ENCODE results near the gene SCAPER.

SCAPER gene

DNA sequence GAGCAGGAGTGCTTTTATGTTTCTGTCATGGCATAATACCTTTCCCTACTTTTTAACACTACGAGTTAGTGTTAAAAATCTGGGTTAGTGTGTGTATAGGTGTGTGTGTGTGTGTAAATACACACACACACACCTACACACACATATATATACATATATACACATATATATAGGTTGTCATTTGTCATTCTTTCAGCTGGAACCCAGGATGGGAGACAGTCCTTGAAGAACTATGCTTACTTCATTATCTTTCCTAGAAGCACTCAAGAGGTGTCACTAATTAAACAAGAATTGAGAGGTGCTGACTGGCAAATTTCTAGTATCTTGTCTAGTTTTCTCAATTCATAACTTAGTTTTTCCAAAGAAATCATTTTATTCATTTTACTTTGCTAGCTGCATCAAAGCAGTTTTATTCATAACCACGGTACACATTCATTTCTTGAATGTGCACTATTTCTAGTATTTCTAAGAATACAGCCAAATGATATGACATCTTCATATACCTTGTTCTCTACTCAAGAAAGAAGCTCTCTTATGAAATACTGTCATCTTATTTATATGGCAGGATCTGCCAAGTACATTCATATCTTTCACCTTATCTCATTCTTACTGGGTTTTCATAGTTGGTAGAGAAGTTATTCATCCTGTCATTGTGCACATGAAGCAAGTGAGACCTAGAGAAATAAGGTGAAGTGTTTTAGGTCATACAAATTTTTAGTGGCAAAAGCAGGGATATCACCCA, 522.0 kb downstream of the SCAPER start:
- TF ChIP-seq ZNF391 (tag by site-specific recombination; IDR thresholded peaks at IDR 0.05; ENCODE audit: borderline replicate concordance, low read depth) (no peak), ZNF221 (tag by site-specific recombination; IDR thresholded peaks at IDR 0.05; ENCODE audit: borderline replicate concordance) (no peak), ZNF654 (tag by site-specific recombination; IDR thresholded peaks at IDR 0.05; ENCODE audit: low read depth) (no peak), MYNN (tag by site-specific recombination; IDR thresholded peaks at IDR 0.05; ENCODE audit: borderline replicate concordance) (no peak), ZNF501 (tag by site-specific recombination; IDR thresholded peaks at IDR 0.05) (no peak)
- Histone ChIP-seq H3K4me1 (ENCODE audit: control insufficient read depth, insufficient read depth, low read length) (no peaks in the 10 kb centered on the region), H3K27ac (ENCODE audit: extremely low read depth, low read depth, low read length) (no peak overlapping the region), H3K9me3 (ENCODE audit: control insufficient read depth, insufficient read depth, low read depth, low read length) (no peaks in the 10 kb centered on the region), H3K4me3 (ENCODE audit: low read depth, low read length) (no peak overlapping the region), H3K36me3 (ENCODE audit: control insufficient read depth in 2 of 2, insufficient read depth in 1 of 2, low read length in 2 of 2) (no peaks in the 10 kb centered on the region)
- ChIA-PET POLR2A (no interaction called here), CTCF (no interaction called here)

DNA sequence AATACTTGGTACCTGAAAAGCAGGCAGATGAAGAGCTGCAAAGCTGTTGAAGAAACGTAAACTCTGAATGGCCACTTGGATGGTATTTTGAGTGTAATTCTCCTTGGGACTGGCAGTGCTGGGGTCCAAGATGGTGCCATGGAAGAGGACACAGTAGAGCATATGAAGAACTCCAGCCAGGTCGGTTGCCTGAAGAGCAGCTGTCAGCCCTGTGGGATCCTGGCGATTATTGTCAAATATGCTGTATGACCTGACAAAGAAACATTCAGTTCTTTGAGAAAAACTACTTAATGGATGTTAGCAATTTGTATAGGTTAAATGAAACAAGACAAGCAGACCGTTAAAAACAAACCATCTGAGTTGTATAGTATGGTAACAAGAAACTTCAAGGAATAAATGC, 523.8 kb downstream of the SCAPER start:
- CTCF ChIA-PET = no interaction called here
- Histone ChIP-seq H3K4me3 (ENCODE audit: low read depth, low read length) (no peak overlapping the region), H3K4me1 (ENCODE audit: control insufficient read depth, insufficient read depth, low read length) (peaks cover 4% of the 10 kb centered on the region; the same call in 1 of the 2 replicates), H3K27ac (ENCODE audit: extremely low read depth, low read depth, low read length) (no peak overlapping the region), H3K9me3 (ENCODE audit: control insufficient read depth, insufficient read depth, low read depth, low read length) (no peaks in the 10 kb centered on the region), H3K36me3 (ENCODE audit: control insufficient read depth in 2 of 2, insufficient read depth in 1 of 2, low read length in 2 of 2) (no peaks in the 10 kb centered on the region)
- no peak for TF ChIP-seq ZNF10 (tag by site-specific recombination; IDR thresholded peaks at IDR 0.05)
- TF ChIP-seq ZNF133 (tag by site-specific recombination; IDR thresholded peaks at IDR 0.05) = no peak
- TF ChIP-seq ZFP69B (tag by site-specific recombination; IDR thresholded peaks at IDR 0.05) = no peak
- TF ChIP-seq ZNF555 (tag by site-specific recombination; conservative IDR thresholded peaks at IDR 0.05) = no peak
- TF ChIP-seq HOXD13 (CRISPR knock-in tag; IDR thresholded peaks at IDR 0.05; ENCODE audit: borderline replicate concordance) = no peak
- no peak for TF ChIP-seq ZNF514 (tag by site-specific recombination; IDR thresholded peaks at IDR 0.05)
- TF ChIP-seq ZNF404 (tag by site-specific recombination; IDR thresholded peaks at IDR 0.05) = no peak
- no peak for TF ChIP-seq ZNF391 (tag by site-specific recombination; IDR thresholded peaks at IDR 0.05; ENCODE audit: borderline replicate concordance, low read depth)
- TF ChIP-seq ZEB2 (tag by site-specific recombination; IDR thresholded peaks at IDR 0.05) = no peak
- TF ChIP-seq GLIS2 (tag by site-specific recombination; IDR thresholded peaks at IDR 0.05) = no peak
- no peak for TF ChIP-seq GLI4 (tag by site-specific recombination; IDR thresholded peaks at IDR 0.05)
- no peak for TF ChIP-seq ZNF211 (tag by site-specific recombination; IDR thresholded peaks at IDR 0.05; ENCODE audit: low read depth)
- POLR2A ChIA-PET = interaction anchor here (1.1 kb wide), 1 partner anchor 70 kb away, joined by 3 read pairs; the partner anchor contains the start of gene ETFA

DNA sequence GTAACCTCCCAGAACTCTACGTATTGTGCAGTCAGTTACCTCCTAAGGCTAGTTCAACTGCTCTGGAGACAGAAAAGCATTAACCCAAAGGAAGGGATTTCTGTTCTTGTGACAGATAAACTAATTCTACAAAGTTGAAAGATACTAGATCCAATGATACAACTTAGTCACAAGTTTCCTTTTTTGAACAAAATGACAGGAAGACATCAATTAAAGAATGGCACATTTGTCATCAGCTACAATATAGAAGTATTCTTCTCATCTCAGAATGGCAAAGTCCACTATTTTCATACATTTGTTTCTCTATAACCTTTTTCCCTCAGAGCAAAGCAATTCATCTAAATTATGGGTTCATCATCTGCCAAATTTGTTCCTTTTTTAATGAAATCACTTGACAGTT, 524.9 kb downstream of the SCAPER start:
- Histone ChIP-seq H3K4me1 (ENCODE audit: control insufficient read depth, insufficient read depth, low read length) (peaks cover 4% of the 10 kb centered on the region; the same call in 1 of the 2 replicates), H3K4me3 (ENCODE audit: low read depth, low read length) (no peak overlapping the region), H3K27ac (ENCODE audit: extremely low read depth, low read depth, low read length) (no peak overlapping the region), H3K36me3 (ENCODE audit: control insufficient read depth in 2 of 2, insufficient read depth in 1 of 2, low read length in 2 of 2) (no peaks in the 10 kb centered on the region), H3K9me3 (ENCODE audit: control insufficient read depth, insufficient read depth, low read depth, low read length) (no peaks in the 10 kb centered on the region)
- TF ChIP-seq ZNF48 (tag by site-specific recombination; IDR thresholded peaks at IDR 0.05) (no peak), ZNF335 (tag by site-specific recombination; conservative IDR thresholded peaks at IDR 0.05) (no peak)
- TF ChIP-seq, protein P1, sequence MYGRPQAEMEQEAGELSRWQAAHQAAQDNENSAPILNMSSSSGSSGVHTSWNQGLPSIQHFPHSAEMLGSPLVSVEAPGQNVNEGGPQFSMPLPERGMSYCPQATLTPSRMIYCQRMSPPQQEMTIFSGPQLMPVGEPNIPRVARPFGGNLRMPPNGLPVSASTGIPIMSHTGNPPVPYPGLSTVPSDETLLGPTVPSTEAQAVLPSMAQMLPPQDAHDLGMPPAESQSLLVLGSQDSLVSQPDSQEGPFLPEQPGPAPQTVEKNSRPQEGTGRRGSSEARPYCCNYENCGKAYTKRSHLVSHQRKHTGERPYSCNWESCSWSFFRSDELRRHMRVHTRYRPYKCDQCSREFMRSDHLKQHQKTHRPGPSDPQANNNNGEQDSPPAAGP (tag by site-specific recombination; IDR thresholded peaks at IDR 0.05) = no peak
- ChIA-PET POLR2A (no interaction called here), CTCF (interaction anchor here (0.7 kb wide), 1 partner anchor 90 kb away, joined by 3 read pairs; no protein-coding TSS in a partner anchor)

Data from HEK293 (cell line).